Muscle of back (tissue), 13 donors: Measurements from ENCODE around the gene KLHDC9. TPM values are rescaled to one million over a fixed set of nuclear protein-coding genes. Genes with fewer than 3 reads are reported as not detected.
"Not testable (repeated sequence)": the region's sequence is repeated elsewhere in the genome, so short reads cannot be mapped to it uniquely, and the experiment has no call there.

Source experiments
- DNase-seq, 3 donors: peaks; one replicate each; pipeline versions ENCODE4 v3.0.0 to v3.0.0-alpha.2; 2013
- long read RNA-seq, 9 donors: transcript quantifications; one replicate each; lab custom pipeline, GENCODE V29; 2026
- polyA plus RNA-seq, 10 donors: library from polyadenylated mRNA; unstranded; fragments of 120-200 nt; gene quantifications; one replicate each; pipeline ENCODE4 v1.2.1, GENCODE V29; 2013; ENCODE audit not compliant: insufficient read length in 10 of 10

The KLHDC9 gene, protein sequence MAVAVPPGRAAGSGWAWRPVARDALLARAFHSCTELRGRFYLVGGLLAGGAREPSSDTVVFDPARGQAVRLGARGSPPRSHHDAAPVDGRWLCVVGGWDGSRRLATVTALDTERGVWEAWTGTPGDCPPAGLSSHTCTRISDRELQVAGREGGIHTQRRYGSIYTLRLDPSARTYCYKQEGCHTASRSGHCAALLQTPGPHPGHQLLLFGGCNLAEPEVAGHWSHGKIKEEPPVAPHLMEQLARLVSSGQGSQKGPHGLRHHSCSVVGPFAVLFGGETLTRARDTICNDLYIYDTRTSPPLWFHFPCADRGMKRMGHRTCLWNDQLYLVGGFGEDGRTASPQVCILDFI
- polyA plus RNA-seq: 1 to 10 TPM in 4 of 10 donors, under 1 TPM in 6; 0.43 to 1.8 (median 0.89) TPM
- long read RNA-seq, donor 1, partial matches to known transcripts: 0 of 1 reads
- long read RNA-seq, donor 1, other reads (novel, unspliced or antisense): 0 of 1 reads
- long read RNA-seq, donor 2, partial matches to known transcripts: 0 of 1 reads
- long read RNA-seq, donor 2, other reads (novel, unspliced or antisense): 0 of 1 reads
- long read RNA-seq, donor 3: 0 reads
- long read RNA-seq, donor 4: 0 reads
- long read RNA-seq, donor 5, partial matches to known transcripts: 0 of 1 reads
- long read RNA-seq, donor 5, other reads (novel, unspliced or antisense): 0 of 1 reads
- long read RNA-seq, donor 6, partial matches to known transcripts: 0 of 1 reads
- long read RNA-seq, donor 6, other reads (novel, unspliced or antisense): 0 of 1 reads
- long read RNA-seq, donor 7: 0 reads
- long read RNA-seq, donor 8: 0 reads
- long read RNA-seq, donor 9: 0 reads

DNA sequence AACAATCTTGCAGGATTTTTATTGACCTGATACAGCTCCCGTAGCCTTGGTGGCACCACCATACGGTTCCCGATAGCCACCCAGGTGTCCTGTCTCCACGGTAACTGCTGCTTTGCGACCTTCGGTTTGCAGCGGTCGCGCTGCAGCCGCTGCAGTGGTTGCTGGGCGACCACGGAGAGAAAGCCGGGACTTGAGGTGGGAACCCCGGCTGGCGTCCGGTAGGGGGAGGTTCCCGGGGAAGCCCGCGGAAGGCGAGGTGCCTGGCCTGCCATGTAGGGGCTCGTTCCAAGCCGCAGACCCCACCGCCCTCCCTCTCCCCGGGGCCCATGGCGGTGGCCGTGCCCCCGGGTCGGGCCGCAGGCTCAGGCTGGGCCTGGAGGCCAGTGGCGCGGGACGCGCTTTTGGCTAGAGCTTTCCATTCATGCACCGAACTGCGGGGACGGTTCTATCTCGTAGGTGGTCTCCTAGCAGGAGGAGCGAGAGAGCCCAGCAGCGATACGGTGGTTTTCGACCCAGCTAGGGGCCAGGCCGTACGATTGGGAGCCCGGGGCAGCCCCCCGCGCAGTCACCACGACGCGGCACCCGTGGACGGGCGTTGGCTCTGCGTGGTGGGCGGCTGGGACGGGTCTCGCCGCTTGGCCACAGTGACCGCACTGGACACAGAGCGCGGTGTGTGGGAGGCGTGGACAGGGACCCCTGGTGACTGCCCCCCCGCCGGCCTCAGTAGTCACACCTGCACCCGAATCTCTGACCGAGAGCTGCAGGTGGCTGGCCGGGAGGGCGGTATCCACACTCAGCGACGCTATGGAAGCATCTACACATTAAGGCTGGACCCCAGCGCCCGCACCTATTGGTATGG is at the start of gene KLHDC9:
Gene KLHDC9 (plus strand): TSS at position 152 of the 859 bp plus-strand sequence. CDS start 175 bp downstream, at position 327.
- peak in 2 of 3 donors; percentile 67 to 87 for DNase-seq

- no peak for DNase-seq
These were observed 49.0 kb upstream of the KLHDC9 start for GRCh38 chr1:161048949-161049722.

DNA sequence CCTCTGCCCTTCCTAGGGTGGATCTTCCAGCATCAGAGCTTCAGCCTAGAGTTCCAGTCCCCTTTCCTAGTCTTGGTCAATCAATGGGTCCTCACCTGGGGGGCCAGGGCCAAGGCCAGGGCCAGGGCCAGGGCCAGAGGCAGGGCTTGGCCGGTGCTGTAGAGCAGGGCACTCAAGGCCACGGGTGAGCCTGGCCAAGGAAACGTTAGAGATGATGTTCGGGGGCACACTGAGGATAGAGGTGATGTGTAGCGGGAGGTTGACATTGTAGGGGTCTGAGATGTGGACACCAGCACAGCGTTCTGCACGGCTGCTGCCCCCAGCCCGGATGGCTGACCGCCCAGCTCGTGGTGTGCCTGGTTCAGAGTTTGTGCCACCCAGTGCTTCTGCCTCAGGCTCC is 46.9 kb upstream of the KLHDC9 start:
- no peak for DNase-seq

DNA sequence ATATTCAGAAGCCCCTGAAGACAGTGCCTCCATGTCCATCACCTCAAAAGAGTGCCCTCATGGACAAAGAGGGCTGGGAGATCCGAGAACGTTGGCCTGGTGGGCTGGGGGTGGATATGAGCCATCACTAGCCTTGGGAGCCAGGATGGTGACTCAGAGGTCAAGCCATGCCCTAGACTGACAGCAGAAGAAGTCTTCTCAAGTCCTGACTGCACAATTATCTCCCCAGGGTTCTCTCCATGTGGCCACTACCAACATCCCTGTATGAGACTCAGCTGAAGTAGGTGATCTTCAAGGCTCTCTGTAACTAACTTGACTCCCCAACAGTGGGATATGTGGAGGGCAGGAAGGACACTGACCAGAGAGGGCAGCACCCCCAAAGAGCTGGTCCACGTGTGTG is 45.3 kb upstream of the KLHDC9 start:
- DNase-seq: no peak

DNA sequence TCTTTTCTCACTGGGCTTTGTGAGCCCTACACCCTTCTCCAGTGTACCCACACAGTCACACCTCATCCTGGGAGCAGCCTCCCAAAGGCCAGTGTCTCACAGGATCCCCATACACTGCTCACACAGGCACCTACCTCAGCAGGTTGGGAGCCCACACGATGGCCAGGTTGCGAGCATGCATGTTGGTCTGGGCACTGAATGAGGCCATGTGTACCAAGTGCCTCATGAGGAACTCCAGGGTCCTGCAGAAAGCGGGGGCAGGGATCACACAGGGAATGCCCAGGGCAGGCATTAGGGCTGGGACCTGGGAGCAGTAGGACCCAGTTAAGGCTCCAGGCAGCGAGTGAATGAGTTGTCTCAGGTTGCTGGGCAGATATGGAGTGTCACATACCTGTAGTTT is 43.9 kb upstream of the KLHDC9 start:
- no peak for DNase-seq

- no peak for DNase-seq
These were observed 43.4 kb upstream of the KLHDC9 start for GRCh38 chr1:161054805-161055204.

GRCh38 chr1:161059293-161059692 is 38.9 kb upstream of the KLHDC9 start:
- no peak for DNase-seq

- DNase-seq: no peak
These were observed 36.7 kb upstream of the KLHDC9 start for GRCh38 chr1:161061419-161061818.

- DNase-seq: not testable (repeated sequence)
These were observed 34.2 kb upstream of the KLHDC9 start for GRCh38 chr1:161063936-161064335.

DNA sequence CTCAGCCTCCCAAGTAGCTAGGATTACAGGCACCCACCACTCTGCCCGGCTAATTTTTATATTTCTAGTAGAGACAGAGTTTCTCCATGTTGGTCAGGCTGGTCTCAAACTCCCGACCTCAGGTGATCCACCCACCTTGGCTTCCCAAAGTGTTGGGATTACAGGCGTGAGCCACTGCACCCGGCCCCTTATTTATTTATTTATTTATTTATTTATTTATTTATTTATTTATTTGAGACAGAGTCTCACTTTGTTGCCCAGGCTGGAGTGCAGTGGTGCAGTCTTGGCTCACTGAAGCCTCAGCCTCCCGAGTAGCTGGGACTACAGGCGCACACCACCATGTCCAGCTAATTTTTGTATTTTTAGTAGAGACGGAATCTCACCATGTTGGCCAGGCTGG is 32.5 kb upstream of the KLHDC9 start:
- not testable (repeated sequence) for DNase-seq

DNA sequence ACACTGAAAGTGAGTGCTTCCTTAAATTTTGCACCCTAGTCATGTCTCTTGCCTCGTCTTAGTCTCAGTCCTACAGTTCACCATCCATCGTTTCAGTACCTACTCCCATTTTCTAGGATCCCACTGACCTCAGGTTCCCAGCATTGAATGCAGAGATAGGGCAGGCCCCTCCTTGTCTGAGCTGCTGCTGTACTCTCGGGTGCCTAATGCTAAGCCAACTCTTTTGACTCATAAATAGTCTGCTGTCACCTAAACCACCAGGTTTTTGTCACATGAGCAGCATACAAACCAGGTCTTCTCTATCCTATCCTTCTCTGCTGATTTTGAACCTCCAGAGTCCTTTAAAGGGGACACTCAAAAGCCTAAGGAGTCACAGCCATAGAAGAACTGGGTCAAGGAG is 31.5 kb upstream of the KLHDC9 start:
- DNase-seq: no peak

DNA sequence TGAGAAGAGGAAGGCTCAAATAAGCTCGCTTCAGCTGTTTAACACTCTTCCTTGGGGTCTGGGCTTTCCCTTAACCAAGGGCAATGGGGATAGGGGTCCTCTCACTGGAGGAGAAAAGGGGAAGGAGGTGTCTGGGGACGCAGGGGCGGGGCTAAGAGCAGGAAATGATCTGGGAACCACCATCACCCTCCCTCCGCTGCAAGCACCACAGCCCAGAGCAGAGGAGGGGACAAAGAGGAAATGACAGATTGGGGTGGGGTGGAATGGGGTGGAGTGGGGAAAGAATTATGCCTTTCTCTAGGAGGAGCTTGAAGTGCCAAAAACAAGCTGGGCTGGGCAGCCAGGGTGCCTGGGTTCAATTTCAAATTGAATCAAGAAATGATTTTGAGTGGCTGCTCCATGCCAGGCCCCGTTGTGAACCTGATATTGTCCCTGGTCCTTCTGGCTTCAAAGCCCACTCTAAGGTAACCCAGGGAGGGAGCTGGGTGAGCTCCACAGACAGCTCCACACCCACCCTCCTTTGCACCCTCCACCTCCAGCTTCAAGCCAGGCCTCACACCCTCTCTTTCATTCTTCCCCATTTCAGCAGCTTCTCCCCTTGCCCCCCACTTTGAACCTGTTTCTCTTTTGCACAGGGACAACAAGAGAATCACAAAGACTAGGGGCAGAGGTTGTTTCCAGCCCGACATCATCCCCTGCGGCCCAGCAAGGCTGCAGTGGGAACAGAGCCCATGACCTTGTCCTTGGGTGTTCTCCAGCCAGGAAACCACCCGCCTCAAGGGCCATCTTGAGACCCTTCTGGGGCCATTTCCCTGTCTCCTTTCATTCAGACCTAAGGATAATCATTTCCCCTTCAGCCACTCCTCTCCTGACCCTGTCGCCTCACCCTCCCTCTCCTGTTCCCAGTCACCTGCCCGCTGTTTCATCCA is 29.6 kb upstream of the KLHDC9 start:
- DNase-seq: peak in 2 of 3 donors; percentile 41 to 53

GRCh38 chr1:161069241-161069640 is 28.9 kb upstream of the KLHDC9 start:
- no peak for DNase-seq

GRCh38 chr1:161069731-161070270 is 28.4 kb upstream of the KLHDC9 start, which contains the start of gene ARHGAP30:
Gene ARHGAP30, minus strand, starts transcription at chr1:161069891. Its CDS starts 267 bp downstream, at chr1:161069624.
- peak in 2 of 3 donors; percentile 26 to 46 for DNase-seq

- no peak for DNase-seq
These were observed 27.4 kb upstream of the KLHDC9 start for GRCh38 chr1:161070761-161071160.

GRCh38 chr1:161071886-161072371 is 26.2 kb upstream of the KLHDC9 start:
- peak in 2 of 3 donors; percentile 24 to 64 for DNase-seq

GRCh38 chr1:161072751-161073449 is 25.3 kb upstream of the KLHDC9 start:
- DNase-seq: no peak

- DNase-seq: no peak
These were observed 24.6 kb upstream of the KLHDC9 start for GRCh38 chr1:161073474-161074121.
